Measurements from ENCODE around the gene SBF2. TPM values are rescaled to one million over a fixed set of nuclear protein-coding genes. Genes with fewer than 3 reads are reported as not detected.
A peak's percentile ranks its signal among the peaks of the same experiment; 100 is the strongest.

Gene SBF2
- total RNA-seq, 1 donor from 2014 or later = 39.5 TPM

GRCh38 chr11:9861860-9862725, 431.9 kb downstream of the SBF2 start:
- no peak overlapping the region for H3K27ac Mint-ChIP-seq
- no peaks in the 10 kb centered on the region for H3K27me3 Mint-ChIP-seq
- TF ChIP-seq CTCF (conservative IDR thresholded peaks at IDR 0.05) = peak; percentile 82
- no peak for DNase-seq (ENCODE audit: extremely low spot score, unreplicated experiment)
- H3K4me1 Mint-ChIP-seq (ENCODE audit: unreplicated experiment) = peaks cover 33% of the 10 kb centered on the region
- H3K4me3 Mint-ChIP-seq = no peak overlapping the region
- H3K36me3 Mint-ChIP-seq = peaks cover 8% of the 10 kb centered on the region
- no peaks in the 10 kb centered on the region for H3K9me3 Mint-ChIP-seq

DNA sequence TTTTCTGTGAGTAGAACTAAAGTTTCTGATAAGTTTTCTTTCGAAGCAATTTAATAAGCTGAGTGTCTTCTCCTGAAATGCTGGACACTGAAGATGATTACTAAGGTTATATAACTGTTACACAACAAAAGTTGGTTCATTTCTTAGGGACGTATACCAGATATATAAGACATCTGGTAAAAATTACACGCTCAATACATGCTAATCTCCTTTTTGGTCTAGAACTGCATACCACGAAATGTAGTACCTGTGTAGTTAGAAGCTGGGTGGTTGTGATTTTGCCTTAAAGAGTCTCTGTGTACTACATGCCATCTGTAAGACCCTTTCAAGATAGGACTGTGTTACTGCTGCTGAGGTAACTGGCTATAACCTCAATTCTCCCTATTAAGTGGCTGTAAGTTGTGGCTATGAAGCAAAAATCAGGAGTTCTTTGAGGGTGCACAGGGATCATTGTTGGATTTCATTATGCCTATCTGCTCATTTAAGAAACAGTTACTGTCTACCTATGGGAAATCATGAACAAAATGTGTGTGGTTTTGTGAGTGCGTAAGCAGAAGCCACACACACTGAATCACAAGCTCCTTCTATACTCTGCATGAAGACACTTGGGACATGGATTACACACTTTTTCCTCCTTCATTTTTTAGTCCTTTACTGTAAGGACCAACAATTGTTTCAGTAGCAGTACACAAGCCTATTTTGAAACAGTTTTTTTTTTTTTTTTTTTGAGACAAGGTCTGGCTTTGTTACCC, 434.3 kb downstream of the SBF2 start:
- Mint-ChIP-seq H3K27me3 (no peaks in the 10 kb centered on the region), H3K4me1 (ENCODE audit: unreplicated experiment) (peaks cover 33% of the 10 kb centered on the region)

DNA sequence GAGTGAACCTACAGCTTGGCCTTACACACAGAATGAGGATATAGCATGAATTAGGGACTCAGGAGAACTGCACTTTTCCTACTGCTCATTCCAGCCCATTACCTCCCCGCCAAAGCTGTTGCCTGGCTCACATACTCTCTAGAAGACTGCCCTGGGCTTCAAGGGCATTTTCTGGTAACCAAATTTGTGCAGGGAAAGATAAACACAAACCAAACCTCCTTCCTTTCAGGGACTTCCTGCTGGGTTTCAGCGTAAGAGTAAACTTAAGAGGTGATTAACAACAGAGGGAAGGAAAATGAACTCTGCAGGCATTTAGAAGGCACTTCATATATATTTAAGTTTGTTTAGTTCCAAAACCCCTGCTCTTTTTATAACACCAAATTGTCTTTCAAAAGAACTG, 435.2 kb downstream of the SBF2 start:
- peaks cover 38% of the 10 kb centered on the region for H3K4me1 Mint-ChIP-seq (ENCODE audit: unreplicated experiment)
- H3K27ac Mint-ChIP-seq = no peak overlapping the region
- H3K36me3 Mint-ChIP-seq = peaks cover 3% of the 10 kb centered on the region

More for the DNA sequence above, 434.3 kb downstream of the SBF2 start:
- no peak overlapping the region for H3K27ac Mint-ChIP-seq
- peaks cover 3% of the 10 kb centered on the region for H3K36me3 Mint-ChIP-seq
- no peak for DNase-seq (ENCODE audit: extremely low spot score, unreplicated experiment)
- no peaks in the 10 kb centered on the region for H3K9me3 Mint-ChIP-seq
- TF ChIP-seq CTCF (conservative IDR thresholded peaks at IDR 0.05) = no peak
- H3K4me3 Mint-ChIP-seq = no peak overlapping the region

GRCh38 chr11:9858218-9858617, 435.8 kb downstream of the SBF2 start:
- Mint-ChIP-seq H3K27ac (no peak overlapping the region), H3K4me3 (peak overlapping the region; percentile 65), H3K4me1 (ENCODE audit: unreplicated experiment) (peaks cover 42% of the 10 kb centered on the region), H3K9me3 (no peaks in the 10 kb centered on the region), H3K36me3 (peaks cover 7% of the 10 kb centered on the region), H3K27me3 (no peaks in the 10 kb centered on the region)
- no peak for TF ChIP-seq CTCF (conservative IDR thresholded peaks at IDR 0.05)
- no peak for DNase-seq (ENCODE audit: extremely low spot score, unreplicated experiment)

More for the DNA sequence above, 435.2 kb downstream of the SBF2 start:
- Mint-ChIP-seq H3K27me3 (no peaks in the 10 kb centered on the region), H3K4me3 (no peak overlapping the region), H3K9me3 (no peaks in the 10 kb centered on the region)
- no peak for DNase-seq (ENCODE audit: extremely low spot score, unreplicated experiment)
- no peak for TF ChIP-seq CTCF (conservative IDR thresholded peaks at IDR 0.05)

GRCh38 chr11:9855579-9856287, 438.3 kb downstream of the SBF2 start:
- H3K27me3 Mint-ChIP-seq = no peaks in the 10 kb centered on the region
- no peak overlapping the region for H3K27ac Mint-ChIP-seq
- H3K36me3 Mint-ChIP-seq = peaks cover 7% of the 10 kb centered on the region
- no peak for TF ChIP-seq CTCF (conservative IDR thresholded peaks at IDR 0.05)
- H3K4me1 Mint-ChIP-seq (ENCODE audit: unreplicated experiment) = peaks cover 33% of the 10 kb centered on the region
- H3K4me3 Mint-ChIP-seq = no peak overlapping the region
- no peak for DNase-seq (ENCODE audit: extremely low spot score, unreplicated experiment)
- H3K9me3 Mint-ChIP-seq = no peaks in the 10 kb centered on the region
